ENCODE data around the gene CTSC. TPM values are rescaled to one million over a fixed set of nuclear protein-coding genes. Genes with fewer than 3 reads are reported as not detected.

CTSC gene
- total and polyA plus RNA-seq, 9 of the 15 experiments (the other 6 are each of a cell fraction or from before 2014, with no cell fraction given) = 113 to 403 (median 187) TPM

GRCh38 chr11:88249706-88250105, 87.8 kb downstream of the CTSC start:
- Histone ChIP-seq H3K4me2 (ENCODE audit: insufficient read depth, low read length) (no peak overlapping the region), H3K79me2 (ENCODE audit: control insufficient read depth, insufficient read depth, low read length) (no peaks in the 10 kb centered on the region), H3K9me3 (replicated peaks; ENCODE audit: control insufficient read depth, insufficient read depth, low read depth, low read length) (no peaks in the 10 kb centered on the region), H3K4me3 (no peak overlapping the region), H2AFZ (ENCODE audit: low read depth, low read length) (no peak overlapping the region), H3K4me1 (replicated peaks in 1 of 2; ENCODE audit: control insufficient read depth in 2 of 2, insufficient read depth in 2 of 2, low read length in 2 of 2) (no peaks in the 10 kb centered on the region), H3K27ac (ENCODE audit: extremely low read depth, low read depth, low read length) (no peak overlapping the region), H3K9ac (ENCODE audit: insufficient read depth in 1 of 2, low read depth in 2 of 2, low read length in 2 of 2) (no peak overlapping the region), H3K27me3 (ENCODE audit: control insufficient read depth in 2 of 2, insufficient read depth in 2 of 2, low read length in 2 of 2) (no peaks in the 10 kb centered on the region), H4K20me1 (replicated peaks; ENCODE audit: control insufficient read depth, insufficient read depth, low read length) (no peaks in the 10 kb centered on the region), H3K9me1 (ENCODE audit: control insufficient read depth, insufficient read depth, low read length) (no peaks in the 10 kb centered on the region), H3K36me3 (ENCODE audit: control insufficient read depth, insufficient read depth, low read length) (no peaks in the 10 kb centered on the region)
- ATAC-seq (no peak), DNase-seq (ENCODE audit: extremely low read depth in 1 of 4, low spot score in 3 of 4) (no peak), FAIRE-seq (no peak)
- TF ChIP-seq ZNF431 (CRISPR knock-in tag; IDR thresholded peaks at IDR 0.05) (no peak), ETV1 (tag; conservative IDR thresholded peaks at IDR 0.05; ENCODE audit: low read depth) (no peak), ZNF143 (CRISPR knock-in tag; IDR thresholded peaks at IDR 0.05) (no peak), PHB2 (IDR thresholded peaks at IDR 0.05; ENCODE audit: low read depth) (no peak), ESRRB (CRISPR knock-in tag; IDR thresholded peaks at IDR 0.05; ENCODE audit: borderline replicate concordance) (no peak), BCOR (IDR thresholded peaks at IDR 0.05) (no peak), BCLAF1 (IDR thresholded peaks at IDR 0.05; ENCODE audit: borderline replicate concordance in 1 of 2, control insufficient read depth in 1 of 2, low read depth in 2 of 2, low read length in 1 of 2) (no peak), RBM22 (IDR thresholded peaks at IDR 0.05; ENCODE audit: low read depth, low read length, poor library complexity, severe bottlenecking) (no peak), ZNF699 (CRISPR knock-in tag; IDR thresholded peaks at IDR 0.05; ENCODE audit: insufficient replicate concordance) (no peak), E2F3 (CRISPR knock-in tag; IDR thresholded peaks at IDR 0.05) (no peak), ZNF639 (CRISPR knock-in tag; conservative IDR thresholded peaks at IDR 0.05 in 1 of 2, IDR thresholded peaks at IDR 0.05 in 1 of 2) (no peak)
- BruUV-seq (replicated peaks) = no TSS peak
- WGBS (ENCODE audit: insufficient coverage, low coverage, missing lambda C conversion rate) = 50% methylated on average over 1 of the region's 1 CpG
- in situ Hi-C loops (cut with MboI) (no loop called here), intact Hi-C loops (cut with micrococcal nuclease) (no loop called here)
- POLR2A ChIA-PET = no interaction called here
- CTCF ChIA-PET (ENCODE audit: low intra/inter-chr PET ratio) = no interaction called here

All from K562 (cell line).